ENCODE results near the gene UROC1.
A peak's percentile ranks its signal among the peaks of the same experiment; 100 is the strongest.

The UROC1 gene

GRCh38 chr3:126486360-126486847 lies 31.2 kb downstream of the UROC1 start:
- DNase-seq (no peak), ATAC-seq (no peak)
- no peaks in the 10 kb centered on the region for H3K27me3 Mint-ChIP-seq
- H3K9me3 Mint-ChIP-seq: no peaks in the 10 kb centered on the region
- no peak overlapping the region for H3K4me3 Mint-ChIP-seq
- H3K4me1 Mint-ChIP-seq: peaks cover 18% of the 10 kb centered on the region
- peak overlapping the region; percentile 77 to 87 for H3K27ac Mint-ChIP-seq

DNA sequence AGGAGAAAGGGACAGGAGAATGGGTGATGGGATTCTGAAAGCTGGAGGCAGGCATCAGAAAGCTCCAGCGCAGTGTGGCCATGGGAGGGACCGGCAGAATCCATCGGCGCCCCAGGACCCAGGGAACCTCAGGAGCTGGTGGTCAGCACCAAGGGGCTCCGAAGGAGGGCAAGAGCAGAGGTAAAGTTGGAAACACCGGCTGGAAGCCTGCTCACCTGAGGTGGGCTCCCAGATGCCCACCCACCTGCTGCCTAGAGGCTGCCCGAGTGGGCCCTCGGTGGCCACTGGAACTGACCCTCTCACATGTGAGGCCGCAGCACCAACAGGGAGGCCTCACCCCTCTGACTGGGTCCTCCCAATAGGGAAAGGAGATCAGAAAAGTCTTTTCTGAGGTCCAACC lies 31.6 kb downstream of the UROC1 start:
- no peak for ATAC-seq
- H3K4me3 Mint-ChIP-seq: no peak overlapping the region
- no peaks in the 10 kb centered on the region for H3K9me3 Mint-ChIP-seq
- H3K4me1 Mint-ChIP-seq: peaks cover 18% of the 10 kb centered on the region
- DNase-seq: no peak
- peak overlapping the region in 1 of 2 donors; percentile 14 for H3K27ac Mint-ChIP-seq
- H3K27me3 Mint-ChIP-seq: no peaks in the 10 kb centered on the region

DNA sequence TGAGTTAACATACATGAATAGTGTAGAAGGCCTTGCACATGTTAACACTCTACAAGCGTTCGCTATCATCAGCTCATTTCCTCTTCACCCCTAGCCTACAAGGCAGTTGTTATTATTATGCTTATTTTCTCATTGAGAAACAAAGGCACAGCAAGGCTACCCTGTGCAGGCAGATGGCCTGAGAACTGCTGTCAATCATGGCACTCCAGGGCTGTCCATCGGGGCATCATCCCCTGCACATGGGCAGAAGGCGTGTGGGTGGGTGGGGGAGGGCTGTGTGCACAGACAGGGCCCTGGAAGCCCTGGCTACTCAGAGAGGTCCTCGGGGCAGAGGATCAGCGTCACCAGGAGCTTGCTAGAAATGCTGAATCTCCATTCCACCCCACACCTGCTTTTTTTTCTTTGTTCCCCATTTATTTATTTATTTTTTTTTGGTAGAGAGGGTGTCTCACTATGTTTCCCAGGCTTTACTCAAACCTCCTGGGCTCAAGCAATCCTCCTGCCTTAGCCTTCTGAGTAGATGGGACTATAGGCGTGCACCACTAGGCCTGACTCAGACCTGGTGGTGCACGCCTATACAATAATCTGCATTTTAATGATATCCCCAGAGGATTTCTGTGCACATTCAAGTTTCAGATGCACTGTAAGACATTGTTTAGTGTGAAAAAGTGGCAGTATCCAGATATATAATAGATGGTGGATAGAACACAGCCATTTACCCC lies 32.2 kb downstream of the UROC1 start:
- Mint-ChIP-seq H3K4me3 (no peak overlapping the region), H3K4me1 (peaks cover 18% of the 10 kb centered on the region), H3K9me3 (no peaks in the 10 kb centered on the region), H3K27me3 (no peaks in the 10 kb centered on the region), H3K27ac (no peak overlapping the region)
- ATAC-seq: no peak
- DNase-seq: no peak

- Mint-ChIP-seq H3K9me3 (no peaks in the 10 kb centered on the region), H3K4me3 (no peak overlapping the region), H3K4me1 (peaks cover 18% of the 10 kb centered on the region), H3K27me3 (no peaks in the 10 kb centered on the region), H3K27ac (no peak overlapping the region)
- ATAC-seq: no peak
- DNase-seq: no peak
These were observed 32.9 kb downstream of the UROC1 start for GRCh38 chr3:126484662-126485061.

DNA sequence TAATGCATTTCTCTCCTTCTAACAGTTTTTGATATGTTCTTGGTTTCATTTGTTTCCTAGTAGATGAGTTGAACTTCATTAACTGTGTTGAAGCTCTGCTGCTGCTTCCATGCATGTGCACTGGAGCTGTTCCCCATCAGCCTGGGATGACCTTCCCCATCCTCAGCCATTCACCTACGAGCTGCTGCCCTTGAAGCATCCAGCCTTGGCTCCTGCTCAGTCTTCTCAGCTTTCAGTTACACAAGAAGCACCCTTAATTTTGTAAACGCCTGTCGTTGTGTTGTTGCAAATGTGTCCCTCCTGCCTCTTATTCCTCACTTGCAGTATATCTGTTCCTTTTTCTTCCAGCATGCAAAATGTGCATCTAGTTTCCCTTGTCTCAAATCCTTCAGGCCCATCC lies 33.4 kb downstream of the UROC1 start:
- Mint-ChIP-seq H3K9me3 (no peaks in the 10 kb centered on the region), H3K27ac (no peak overlapping the region), H3K4me3 (no peak overlapping the region), H3K4me1 (peaks cover 18% of the 10 kb centered on the region), H3K27me3 (no peaks in the 10 kb centered on the region)
- DNase-seq (no peak), ATAC-seq (no peak)

DNA sequence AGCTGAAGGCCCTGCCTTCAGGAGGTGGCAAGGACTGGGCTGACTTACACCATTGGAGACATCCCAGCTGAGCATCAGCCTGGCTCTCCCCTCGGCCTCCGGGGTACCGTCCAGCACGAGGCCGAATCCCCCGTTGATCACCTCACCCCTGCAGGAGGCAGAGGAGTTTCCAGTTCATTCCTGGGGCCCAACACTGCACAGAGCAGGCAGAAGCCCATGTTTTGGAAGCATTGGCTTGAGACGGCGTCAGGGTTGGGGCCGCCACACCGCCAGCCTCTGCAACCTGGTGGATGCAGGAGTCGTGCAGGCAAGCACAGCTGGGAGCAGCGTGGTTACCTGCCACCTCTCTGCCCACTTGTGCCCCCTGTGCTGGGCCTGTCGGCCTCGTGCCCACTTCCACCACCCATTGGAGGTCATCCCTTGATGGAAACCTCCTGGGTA lies 34.2 kb downstream of the UROC1 start:
- no peak for ATAC-seq
- Mint-ChIP-seq H3K27me3 (no peaks in the 10 kb centered on the region), H3K9me3 (no peaks in the 10 kb centered on the region), H3K27ac (no peak overlapping the region), H3K4me3 (no peak overlapping the region), H3K4me1 (peaks cover 18% of the 10 kb centered on the region)
- no peak for DNase-seq

DNA sequence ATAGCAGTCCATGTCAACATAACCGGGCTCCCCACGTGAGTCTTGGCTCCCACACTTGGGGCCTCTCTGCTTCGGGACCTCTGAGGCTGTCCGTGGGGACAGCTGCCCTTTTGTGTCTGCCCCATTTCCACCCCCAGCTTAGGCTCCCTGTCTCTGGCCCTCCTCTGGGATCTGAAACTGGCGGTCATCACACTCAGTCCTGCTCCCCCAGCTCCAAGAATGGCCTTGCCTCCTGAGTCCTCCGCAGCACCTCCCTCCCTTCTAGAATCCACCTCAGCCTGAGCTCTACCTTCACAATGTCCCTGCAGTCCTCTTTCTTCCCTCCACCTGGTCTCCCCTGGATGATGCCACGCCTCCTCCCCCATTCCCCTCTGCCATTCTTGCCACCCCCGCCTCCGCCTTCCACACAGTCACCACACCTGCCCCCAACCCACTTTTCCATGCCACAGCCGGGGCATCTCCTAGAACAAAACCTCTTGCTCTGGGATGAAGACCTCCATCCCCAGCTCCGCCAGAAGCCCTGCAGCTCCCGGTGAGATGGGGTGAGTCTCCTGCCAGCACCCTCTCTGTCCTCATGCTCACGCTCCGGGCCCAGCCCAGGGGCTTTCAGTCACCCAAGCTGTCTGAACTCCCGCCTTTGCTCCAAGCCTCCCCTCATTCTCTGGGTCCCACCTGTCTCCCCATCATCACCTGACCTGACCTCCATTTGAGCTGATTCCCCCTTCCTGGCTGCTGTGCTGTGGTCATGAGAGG lies 34.9 kb downstream of the UROC1 start:
- Mint-ChIP-seq H3K4me3 (no peak overlapping the region), H3K27me3 (no peaks in the 10 kb centered on the region), H3K4me1 (peaks cover 16% of the 10 kb centered on the region), H3K9me3 (no peaks in the 10 kb centered on the region), H3K27ac (no peak overlapping the region)
- ATAC-seq: no peak
- no peak for DNase-seq

- ATAC-seq (no peak), DNase-seq (no peak)
- no peaks in the 10 kb centered on the region for H3K27me3 Mint-ChIP-seq
- H3K9me3 Mint-ChIP-seq: no peaks in the 10 kb centered on the region
- no peak overlapping the region for H3K4me3 Mint-ChIP-seq
- peaks cover 13% of the 10 kb centered on the region for H3K4me1 Mint-ChIP-seq
- peak overlapping the region in 1 of 2 donors; percentile 35 for H3K27ac Mint-ChIP-seq
These were observed 35.6 kb downstream of the UROC1 start for GRCh38 chr3:126481808-126482502.

- ATAC-seq (no peak), DNase-seq (no peak)
- H3K4me1 Mint-ChIP-seq: peaks cover 10% of the 10 kb centered on the region
- H3K4me3 Mint-ChIP-seq: no peak overlapping the region
- peak overlapping the region in 1 of 2 donors; percentile 23 for H3K27ac Mint-ChIP-seq
- no peaks in the 10 kb centered on the region for H3K27me3 Mint-ChIP-seq
- H3K9me3 Mint-ChIP-seq: no peaks in the 10 kb centered on the region
These were observed 36.7 kb downstream of the UROC1 start for GRCh38 chr3:126480861-126481260.

GRCh38 chr3:126480206-126480605 lies 37.4 kb downstream of the UROC1 start:
- no peak for ATAC-seq
- H3K4me1 Mint-ChIP-seq: peaks cover 10% of the 10 kb centered on the region
- H3K9me3 Mint-ChIP-seq: no peaks in the 10 kb centered on the region
- no peaks in the 10 kb centered on the region for H3K27me3 Mint-ChIP-seq
- H3K4me3 Mint-ChIP-seq: no peak overlapping the region
- H3K27ac Mint-ChIP-seq: no peak overlapping the region
- DNase-seq: no peak

- H3K9me3 Mint-ChIP-seq: no peaks in the 10 kb centered on the region
- H3K4me1 Mint-ChIP-seq: peaks cover 12% of the 10 kb centered on the region
- H3K27ac Mint-ChIP-seq: no peak overlapping the region
- no peaks in the 10 kb centered on the region for H3K27me3 Mint-ChIP-seq
- DNase-seq (no peak), ATAC-seq (no peak)
- no peak overlapping the region for H3K4me3 Mint-ChIP-seq
These were observed 37.9 kb downstream of the UROC1 start for GRCh38 chr3:126479642-126480041.

- no peaks in the 10 kb centered on the region for H3K27me3 Mint-ChIP-seq
- H3K9me3 Mint-ChIP-seq: no peaks in the 10 kb centered on the region
- H3K4me1 Mint-ChIP-seq: peaks cover 21% of the 10 kb centered on the region
- H3K27ac Mint-ChIP-seq: no peak overlapping the region
- no peak for DNase-seq
- no peak for ATAC-seq
- H3K4me3 Mint-ChIP-seq: no peak overlapping the region
These were observed 38.8 kb downstream of the UROC1 start for GRCh38 chr3:126478581-126479310.

- Mint-ChIP-seq H3K4me1 (peaks cover 38% of the 10 kb centered on the region), H3K9me3 (no peaks in the 10 kb centered on the region), H3K4me3 (peak overlapping the region; percentile 60 to 82), H3K27me3 (no peaks in the 10 kb centered on the region), H3K27ac (no peak overlapping the region)
- ATAC-seq (no peak), DNase-seq (no peak)
These were observed 40.6 kb downstream of the UROC1 start for GRCh38 chr3:126477061-126477380.

DNA sequence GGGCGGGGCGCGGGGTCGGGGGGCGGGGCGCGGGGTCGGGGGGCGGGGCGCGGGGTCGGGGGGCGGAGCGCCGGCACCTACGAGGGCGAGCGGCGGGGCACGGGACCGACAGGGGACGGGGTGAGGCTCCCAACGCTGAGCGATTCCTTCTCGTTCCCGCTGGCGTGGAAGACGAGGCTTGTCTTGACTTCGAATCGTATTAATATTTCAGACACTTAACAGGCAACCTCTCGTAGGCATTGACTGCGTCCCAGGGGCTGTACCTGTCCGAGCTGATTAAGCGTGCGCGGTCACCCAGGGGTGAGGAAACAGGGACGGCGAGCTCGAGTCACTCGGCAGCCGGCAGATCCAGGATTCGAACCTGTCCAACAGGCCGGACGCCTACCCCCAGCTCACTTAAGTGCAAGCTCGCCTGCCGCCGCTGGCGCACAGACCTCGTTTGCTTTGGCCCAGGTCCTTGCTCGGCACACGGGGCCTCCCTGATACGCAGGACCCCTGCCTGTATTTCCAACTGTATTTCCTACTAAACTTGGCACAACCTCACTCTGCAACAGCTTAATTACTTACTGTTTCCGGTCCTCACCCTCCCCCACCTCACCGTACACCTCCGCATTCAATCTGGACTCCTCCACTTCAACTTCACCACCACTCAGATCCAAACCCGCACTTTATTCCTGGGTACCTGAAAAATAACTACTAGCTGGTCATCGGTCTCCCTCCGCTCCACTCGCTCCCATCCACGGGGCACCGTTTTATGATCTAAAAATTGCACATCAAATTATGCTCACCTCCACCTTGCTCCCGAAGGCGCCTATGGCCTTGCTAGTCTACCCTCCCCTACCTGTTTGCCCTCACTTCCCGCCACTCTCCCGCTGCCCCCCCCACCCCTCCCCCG lies 41.2 kb downstream of the UROC1 start:
- Mint-ChIP-seq H3K4me1 (peaks cover 39% of the 10 kb centered on the region), H3K27ac (peak overlapping the region in 1 of 2 donors; percentile 92), H3K9me3 (no peaks in the 10 kb centered on the region), H3K4me3 (peak overlapping the region; percentile 82 to 84), H3K27me3 (no peaks in the 10 kb centered on the region)
- DNase-seq (peak in 1 of 2 donors; percentile 60), ATAC-seq (peak; percentile 43)
